ENCODE results near the gene FOXN1. TPM values are rescaled to one million over a fixed set of nuclear protein-coding genes. Genes with fewer than 3 reads are reported as not detected.

Gene FOXN1
- total RNA-seq, 2 experiments from 2014 or later = not detected

- H3K4me3 Mint-ChIP-seq = no peak overlapping the region
- ChIA-PET POLR2A (interaction anchor here (0.8 to 1.0 kb wide), 3 partner anchors 9 to 143 kb away, joined by 3 to 7 read pairs (median 5); no protein-coding TSS in a partner anchor), CTCF (interaction anchor here (0.5 to 4.3 kb wide), 21 partner anchors 7 to 356 kb away, joined by 3 to 31 read pairs (median 7); partner anchors contain the start of genes ALDOC, PIGS, POLDIP2 and SLC46A1)
- peaks cover 3% of the 10 kb centered on the region for H3K36me3 Mint-ChIP-seq (ENCODE audit: low read depth)
- intact Hi-C loops (cut with micrococcal nuclease) = no loop called here
- H3K9me3 Mint-ChIP-seq = no peaks in the 10 kb centered on the region
- peak overlapping the region; percentile 81 for H3K27ac Mint-ChIP-seq
- peak; percentile 93 for TF ChIP-seq CTCF (IDR thresholded peaks at IDR 0.05)
- ATAC-seq (peak; percentile 57), DNase-seq (peak; percentile 82)
- H3K27me3 Mint-ChIP-seq = no peaks in the 10 kb centered on the region
- H3K4me1 Mint-ChIP-seq (ENCODE audit: low read depth) = peaks cover 46% of the 10 kb centered on the region
Observed at GRCh38 chr17:28547623-28548416, 41.7 kb downstream of the FOXN1 start.

GRCh38 chr17:28548417-28549130, 42.4 kb downstream of the FOXN1 start:
- no peak for ATAC-seq
- CTCF ChIA-PET = interaction anchor here (0.5 to 4.3 kb wide), 21 partner anchors 8 to 355 kb away, joined by 3 to 31 read pairs (median 7); partner anchors contain the start of genes ALDOC, PIGS, POLDIP2 and SLC46A1
- no peak overlapping the region for H3K4me3 Mint-ChIP-seq
- peak; percentile 50 for TF ChIP-seq CTCF (IDR thresholded peaks at IDR 0.05)
- H3K36me3 Mint-ChIP-seq (ENCODE audit: low read depth) = peaks cover 6% of the 10 kb centered on the region
- H3K27ac Mint-ChIP-seq = peak overlapping the region; percentile 89
- POLR2A ChIA-PET = interaction anchor here (1.0 kb wide), 2 partner anchors 51 to 144 kb away, joined by 3 to 4 read pairs; partner anchors contain the start of gene SPAG5
- DNase-seq = no peak
- intact Hi-C loops (cut with micrococcal nuclease) = no loop called here
- peaks cover 48% of the 10 kb centered on the region for H3K4me1 Mint-ChIP-seq (ENCODE audit: low read depth)
- H3K27me3 Mint-ChIP-seq = no peaks in the 10 kb centered on the region
- H3K9me3 Mint-ChIP-seq = no peaks in the 10 kb centered on the region

GRCh38 chr17:28549236-28550132, 43.3 kb downstream of the FOXN1 start:
- ATAC-seq = peak; percentile 83
- Mint-ChIP-seq H3K9me3 (no peaks in the 10 kb centered on the region), H3K27ac (peak overlapping the region; percentile 89), H3K4me3 (peak overlapping the region; percentile 41), H3K27me3 (no peaks in the 10 kb centered on the region), H3K4me1 (ENCODE audit: low read depth) (peaks cover 48% of the 10 kb centered on the region), H3K36me3 (ENCODE audit: low read depth) (peaks cover 14% of the 10 kb centered on the region)
- ChIA-PET POLR2A (interaction anchor here (0.7 to 1.6 kb wide), 7 partner anchors 12 to 161 kb away, joined by 3 to 5 read pairs (median 4); partner anchors contain the start of genes ALDOC, PIGS and SPAG5), CTCF (interaction anchor here (1.0 to 4.3 kb wide), 19 partner anchors 9 to 790 kb away, joined by 3 to 31 read pairs (median 7); partner anchors contain the start of genes ALDOC, PIGS, POLDIP2 and SLC46A1)
- DNase-seq = peak; percentile 85
- peak; percentile 13 for TF ChIP-seq CTCF (IDR thresholded peaks at IDR 0.05)
- intact Hi-C loops (cut with micrococcal nuclease) = no loop called here

- no peak for TF ChIP-seq CTCF (IDR thresholded peaks at IDR 0.05)
- intact Hi-C loops (cut with micrococcal nuclease) = no loop called here
- peak overlapping the region; percentile 89 for H3K27ac Mint-ChIP-seq
- ChIA-PET POLR2A (interaction anchor here (0.8 to 1.7 kb wide), 8 partner anchors 13 to 171 kb away, joined by 3 to 8 read pairs (median 4); partner anchors contain the start of genes ALDOC and PIGS), CTCF (interaction anchor here (0.9 to 3.2 kb wide), 7 partner anchors 10 to 743 kb away, joined by 3 to 15 read pairs (median 3); partner anchors contain the start of genes PIGS and RSKR)
- peaks cover 22% of the 10 kb centered on the region for H3K36me3 Mint-ChIP-seq (ENCODE audit: low read depth)
- peak overlapping the region; percentile 81 for H3K4me3 Mint-ChIP-seq
- ATAC-seq (no peak), DNase-seq (no peak)
- no peaks in the 10 kb centered on the region for H3K27me3 Mint-ChIP-seq
- H3K4me1 Mint-ChIP-seq (ENCODE audit: low read depth) = peaks cover 48% of the 10 kb centered on the region
- no peaks in the 10 kb centered on the region for H3K9me3 Mint-ChIP-seq
Observed at GRCh38 chr17:28550858-28551257, 44.7 kb downstream of the FOXN1 start.

All from activated CD8-positive, alpha-beta T cell treated with anti-CD3 and anti-CD28 coated beads for 36 hours (primary cell).